ENCODE measurements around the gene MEIOC. TPM values are rescaled to one million over a fixed set of nuclear protein-coding genes. Genes with fewer than 3 reads are reported as not detected.

The MEIOC gene
- total RNA-seq: 100 to 1,000 TPM in 1 of 2 donors, 10 to 100 TPM in 1; 85.0 to 128 TPM
- 58.2 TPM for polyA plus RNA-seq (ENCODE audit: insufficient read depth, low read depth, low replicate concordance)
- long read RNA-seq, donor 1: 0 reads
- long read RNA-seq, donor 2: 0 reads

DNA sequence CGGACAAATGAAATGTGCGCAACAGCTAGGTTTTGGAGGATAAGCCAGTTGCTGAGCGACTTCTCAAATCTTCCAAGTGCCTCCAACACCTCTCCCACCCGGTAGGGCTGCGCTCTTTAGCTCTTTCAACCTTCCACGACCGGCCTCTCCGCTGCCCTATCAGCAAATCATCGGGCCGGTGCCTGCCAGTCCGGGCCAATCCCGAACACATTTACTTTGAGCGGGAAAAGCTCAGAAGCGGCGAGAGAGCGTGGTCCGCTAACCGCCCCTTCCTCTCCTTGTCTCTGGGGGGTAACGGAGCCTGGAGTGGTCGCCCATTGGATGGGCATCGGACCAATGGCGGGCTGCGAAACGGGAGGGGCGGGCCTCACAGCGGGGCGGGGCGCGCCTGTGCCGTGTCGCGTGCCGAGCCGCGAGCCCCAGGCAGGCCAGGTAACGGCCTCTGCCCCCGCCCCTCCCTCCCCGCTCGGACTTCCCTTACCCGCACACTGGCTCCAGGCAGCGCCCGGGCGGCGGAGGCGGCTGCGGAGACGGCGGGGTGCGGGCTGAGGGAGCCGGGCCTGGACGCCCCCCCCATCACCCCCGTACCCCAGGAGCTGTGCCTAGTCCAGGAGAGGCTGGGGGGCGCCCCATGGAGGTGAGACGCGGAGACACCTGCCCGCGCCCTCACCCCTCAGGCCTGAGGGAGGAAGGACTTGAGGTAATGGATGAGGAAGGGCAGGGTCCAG is at the start of gene MEIOC:
Gene MEIOC (plus strand): TSS at position 486 of the 728 bp plus-strand sequence. CDS start 146 bp downstream, at position 632.
- Histone ChIP-seq H3K27ac (peak within 1 kb of the TSS; percentile 59 to 79), H3K4me3 (peak within 1 kb of the TSS; percentile 43 to 64), H3K27me3 (no peaks in the 10 kb centered on the region), H3K9me3 (no peaks in the 10 kb centered on the region), H3K4me1 (no peaks in the 10 kb centered on the region), H3K36me3 (ENCODE audit: low read depth, missing control alignments) (no peaks in the 10 kb centered on the region)
- WGBS, 2 donors: 8 to 10% methylated on average over 26 to 53 of the region's 57 CpGs
- DNase-seq: peak; percentile 86
- TF ChIP-seq POLR2A (IDR thresholded peaks at IDR 0.05): no peak
- TF ChIP-seq, protein P1, sequence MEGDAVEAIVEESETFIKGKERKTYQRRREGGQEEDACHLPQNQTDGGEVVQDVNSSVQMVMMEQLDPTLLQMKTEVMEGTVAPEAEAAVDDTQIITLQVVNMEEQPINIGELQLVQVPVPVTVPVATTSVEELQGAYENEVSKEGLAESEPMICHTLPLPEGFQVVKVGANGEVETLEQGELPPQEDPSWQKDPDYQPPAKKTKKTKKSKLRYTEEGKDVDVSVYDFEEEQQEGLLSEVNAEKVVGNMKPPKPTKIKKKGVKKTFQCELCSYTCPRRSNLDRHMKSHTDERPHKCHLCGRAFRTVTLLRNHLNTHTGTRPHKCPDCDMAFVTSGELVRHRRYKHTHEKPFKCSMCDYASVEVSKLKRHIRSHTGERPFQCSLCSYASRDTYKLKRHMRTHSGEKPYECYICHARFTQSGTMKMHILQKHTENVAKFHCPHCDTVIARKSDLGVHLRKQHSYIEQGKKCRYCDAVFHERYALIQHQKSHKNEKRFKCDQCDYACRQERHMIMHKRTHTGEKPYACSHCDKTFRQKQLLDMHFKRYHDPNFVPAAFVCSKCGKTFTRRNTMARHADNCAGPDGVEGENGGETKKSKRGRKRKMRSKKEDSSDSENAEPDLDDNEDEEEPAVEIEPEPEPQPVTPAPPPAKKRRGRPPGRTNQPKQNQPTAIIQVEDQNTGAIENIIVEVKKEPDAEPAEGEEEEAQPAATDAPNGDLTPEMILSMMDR (IDR thresholded peaks at IDR 0.05): no peak
- intact Hi-C loops (cut with DNase I; ENCODE audit: low total_unique reads): no loop called here

DNA sequence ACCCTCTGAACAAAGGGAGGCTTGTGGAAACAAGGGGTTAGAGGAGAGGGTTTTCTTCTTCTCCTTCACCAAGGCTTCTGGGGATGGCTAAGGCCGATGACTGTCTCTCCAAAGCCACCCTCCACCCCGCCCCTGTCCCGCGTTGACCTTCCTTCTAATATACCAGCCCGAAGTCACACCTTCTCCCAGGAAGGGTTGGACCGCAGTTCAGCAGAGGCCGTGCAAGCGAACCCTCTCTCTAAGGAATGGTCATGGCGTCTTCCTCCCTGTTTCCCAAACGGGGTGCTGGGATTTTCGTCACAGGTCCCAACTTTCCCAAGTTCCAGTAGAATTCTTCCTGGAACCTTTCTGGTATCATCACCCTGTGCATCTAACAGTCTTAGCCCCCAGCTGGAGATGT is 49.6 kb upstream of the MEIOC start:
- TF ChIP-seq, protein P1 (IDR thresholded peaks at IDR 0.05): no peak
- no peak for TF ChIP-seq POLR2A (IDR thresholded peaks at IDR 0.05)
- 96 to 97% methylated on average over 11 of the region's 11 CpGs for WGBS, 2 donors

DNA sequence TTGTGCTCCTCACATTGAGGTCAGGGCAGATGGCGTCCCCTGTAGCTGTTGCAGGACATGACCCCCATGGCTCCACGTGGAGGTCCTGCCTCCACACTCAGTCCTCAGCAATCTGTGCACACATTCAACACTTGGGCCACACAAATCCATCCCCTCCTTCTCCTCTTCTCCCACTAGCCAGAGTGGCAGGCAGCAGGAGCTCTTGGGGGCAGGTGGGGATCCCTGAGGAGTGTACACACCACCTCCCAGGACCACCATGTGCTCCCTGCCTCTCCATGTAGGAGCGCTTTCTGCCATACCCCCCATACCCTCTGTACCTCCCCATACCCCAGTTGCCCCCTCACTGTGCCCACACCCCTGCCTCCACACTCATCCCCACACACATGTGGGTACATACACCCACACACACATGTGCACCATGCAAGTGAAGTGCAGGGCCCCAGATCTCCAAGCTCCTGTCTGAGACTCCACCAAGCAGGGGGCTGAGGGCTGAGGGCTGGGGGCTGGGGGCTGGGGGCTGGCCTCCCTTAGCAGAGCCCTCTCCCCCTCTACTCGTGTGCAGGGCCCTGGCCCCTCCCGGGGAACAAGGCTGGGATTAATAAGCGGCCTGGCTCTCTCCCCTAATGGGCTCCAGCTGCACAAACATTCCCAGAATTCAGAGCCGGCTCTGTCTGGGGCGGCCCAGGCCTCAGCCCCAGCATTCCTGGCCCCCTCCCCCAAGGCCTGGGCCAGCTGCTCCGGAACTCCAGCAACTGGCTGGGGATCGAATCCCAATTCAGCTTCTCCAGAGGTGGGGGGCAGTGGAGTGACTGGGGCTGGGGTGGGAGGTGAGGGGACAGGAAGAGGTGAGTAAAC is 48.2 kb upstream of the MEIOC start:
- 39 to 59% methylated on average over 6 to 10 of the region's 10 CpGs for WGBS, 2 donors
- TF ChIP-seq, protein P1 (IDR thresholded peaks at IDR 0.05): no peak
- no peak for TF ChIP-seq POLR2A (IDR thresholded peaks at IDR 0.05)
- H3K4me1 ChIP-seq: peaks cover 7% of the 10 kb centered on the region
- H3K36me3 ChIP-seq (ENCODE audit: low read depth, missing control alignments): no peaks in the 10 kb centered on the region
- H3K27ac ChIP-seq: no peak overlapping the region
- intact Hi-C loops (cut with DNase I; ENCODE audit: low total_unique reads): no loop called here
- no peak for DNase-seq
- H3K9me3 ChIP-seq: no peaks in the 10 kb centered on the region
- no peak overlapping the region for H3K4me3 ChIP-seq
- H3K27me3 ChIP-seq: no peaks in the 10 kb centered on the region

More for the DNA sequence above, 49.6 kb upstream of the MEIOC start:
- Histone ChIP-seq H3K36me3 (ENCODE audit: low read depth, missing control alignments) (no peaks in the 10 kb centered on the region), H3K27ac (no peak overlapping the region), H3K4me3 (no peak overlapping the region), H3K4me1 (peaks cover 7% of the 10 kb centered on the region), H3K27me3 (no peaks in the 10 kb centered on the region), H3K9me3 (no peaks in the 10 kb centered on the region)
- intact Hi-C loops (cut with DNase I; ENCODE audit: low total_unique reads): no loop called here
- DNase-seq: no peak

DNA sequence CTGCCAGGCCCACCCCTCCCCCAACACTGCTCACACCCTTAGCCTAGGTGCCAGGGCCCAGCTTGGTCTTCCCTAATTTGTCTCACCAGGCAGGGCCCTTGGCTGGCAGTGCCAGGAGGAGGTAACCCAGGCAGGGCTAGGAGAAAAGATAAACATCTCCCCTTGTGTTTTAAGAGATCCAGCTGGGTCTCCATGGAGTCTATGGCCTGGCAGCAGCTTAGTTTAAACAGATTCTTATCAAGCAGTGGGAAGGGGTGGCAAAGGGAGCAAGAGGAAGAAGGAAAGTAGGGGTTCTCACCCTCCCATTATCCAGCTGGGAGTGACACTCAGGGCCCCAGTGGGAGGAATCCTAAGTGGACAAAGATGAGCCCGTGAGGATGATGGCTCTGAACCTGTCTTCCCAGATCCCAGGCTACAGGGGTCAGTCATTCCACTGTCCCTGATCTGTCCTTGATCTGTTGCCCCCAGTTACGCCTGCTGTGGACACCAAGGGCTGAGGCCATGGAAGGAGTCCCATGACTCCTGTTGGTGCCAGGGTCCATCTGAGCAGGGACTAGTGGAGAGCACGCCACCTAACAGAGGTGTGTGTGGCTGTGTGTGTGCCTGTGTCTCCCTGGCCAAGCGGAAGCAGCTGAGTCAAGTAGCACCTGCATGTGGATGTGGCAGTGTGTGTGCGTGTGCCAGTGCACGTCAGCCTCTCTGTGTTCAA is 47.4 kb upstream of the MEIOC start:
- Histone ChIP-seq H3K27me3 (no peaks in the 10 kb centered on the region), H3K27ac (no peak overlapping the region), H3K4me3 (no peak overlapping the region), H3K9me3 (no peaks in the 10 kb centered on the region), H3K36me3 (ENCODE audit: low read depth, missing control alignments) (no peaks in the 10 kb centered on the region), H3K4me1 (peaks cover 7% of the 10 kb centered on the region)
- 84 to 88% methylated on average over 6 of the region's 6 CpGs for WGBS, 2 donors
- intact Hi-C loops (cut with DNase I; ENCODE audit: low total_unique reads): no loop called here
- TF ChIP-seq, protein P1 (IDR thresholded peaks at IDR 0.05): no peak
- no peak for TF ChIP-seq POLR2A (IDR thresholded peaks at IDR 0.05)
- DNase-seq: no peak

All from testis (tissue), 5 donors.